ENCODE data around the gene CELF4.

CELF4 gene

DNA sequence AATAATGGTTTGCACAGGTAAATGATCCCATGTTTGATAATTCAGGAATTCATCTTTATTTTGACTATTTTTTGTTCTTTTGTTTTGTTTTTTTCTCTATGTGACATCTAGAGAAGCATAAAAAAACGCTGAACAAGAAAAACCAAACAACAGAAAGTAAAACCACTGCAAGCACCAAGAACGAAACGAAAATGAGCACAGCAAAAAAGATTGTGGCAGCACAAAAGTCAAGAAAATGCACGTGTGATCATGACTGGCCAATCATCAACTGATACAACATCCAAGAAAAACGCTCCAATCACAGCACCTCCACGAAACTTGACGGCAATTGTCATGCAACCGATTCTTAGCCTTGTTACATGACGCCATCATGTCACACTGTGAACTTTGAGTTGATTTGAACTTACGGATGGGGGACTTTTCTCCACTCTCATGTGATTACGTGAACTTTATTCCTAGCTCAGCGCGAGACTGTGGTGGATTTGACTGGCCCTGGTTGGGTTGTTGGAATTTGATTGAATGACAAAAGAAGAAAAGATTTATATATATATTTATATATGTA, 318.7 kb downstream of the CELF4 start:
- no peak for DNase-seq

DNA sequence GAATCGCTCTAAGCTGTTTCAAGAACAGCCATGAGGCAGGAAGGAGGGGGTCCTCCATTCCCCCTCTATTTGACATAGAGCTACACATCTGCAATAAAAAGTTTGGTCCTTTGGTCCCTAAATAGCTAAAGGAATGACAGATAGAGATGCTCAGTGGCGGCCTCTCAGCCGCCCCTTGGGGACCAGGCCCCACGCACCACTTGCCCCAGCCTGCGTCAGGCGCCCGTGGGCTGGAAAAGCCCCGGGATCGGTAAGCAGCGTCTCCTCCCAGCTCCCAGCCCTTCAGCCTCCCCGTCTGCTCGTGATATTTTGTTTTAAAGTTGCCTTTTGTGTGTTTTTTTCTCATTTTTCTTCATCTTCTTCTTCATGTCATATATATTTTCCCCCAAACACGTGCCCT, 321.0 kb downstream of the CELF4 start:
- DNase-seq, result no peak

DNA sequence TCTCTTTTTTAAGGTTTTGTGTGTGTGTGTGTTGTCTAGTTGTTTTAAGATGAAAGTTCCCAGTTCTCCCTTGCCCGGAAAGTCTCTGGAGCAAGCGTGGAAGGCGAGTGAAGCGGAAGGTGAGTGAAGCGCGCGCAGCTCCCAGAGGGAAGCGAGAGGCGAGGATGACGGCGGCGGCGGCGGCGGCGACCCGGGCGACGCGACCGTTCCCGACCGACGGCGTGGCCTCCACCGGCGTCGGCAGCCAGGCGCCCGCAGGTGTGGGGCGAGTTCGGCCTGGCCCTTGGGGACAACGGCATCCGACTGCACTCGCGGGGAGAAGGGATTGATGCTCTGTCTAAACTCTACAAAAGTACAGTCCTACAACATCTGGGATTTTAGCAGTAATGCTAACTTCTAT, 321.9 kb downstream of the CELF4 start:
- DNase-seq, result no peak

DNA sequence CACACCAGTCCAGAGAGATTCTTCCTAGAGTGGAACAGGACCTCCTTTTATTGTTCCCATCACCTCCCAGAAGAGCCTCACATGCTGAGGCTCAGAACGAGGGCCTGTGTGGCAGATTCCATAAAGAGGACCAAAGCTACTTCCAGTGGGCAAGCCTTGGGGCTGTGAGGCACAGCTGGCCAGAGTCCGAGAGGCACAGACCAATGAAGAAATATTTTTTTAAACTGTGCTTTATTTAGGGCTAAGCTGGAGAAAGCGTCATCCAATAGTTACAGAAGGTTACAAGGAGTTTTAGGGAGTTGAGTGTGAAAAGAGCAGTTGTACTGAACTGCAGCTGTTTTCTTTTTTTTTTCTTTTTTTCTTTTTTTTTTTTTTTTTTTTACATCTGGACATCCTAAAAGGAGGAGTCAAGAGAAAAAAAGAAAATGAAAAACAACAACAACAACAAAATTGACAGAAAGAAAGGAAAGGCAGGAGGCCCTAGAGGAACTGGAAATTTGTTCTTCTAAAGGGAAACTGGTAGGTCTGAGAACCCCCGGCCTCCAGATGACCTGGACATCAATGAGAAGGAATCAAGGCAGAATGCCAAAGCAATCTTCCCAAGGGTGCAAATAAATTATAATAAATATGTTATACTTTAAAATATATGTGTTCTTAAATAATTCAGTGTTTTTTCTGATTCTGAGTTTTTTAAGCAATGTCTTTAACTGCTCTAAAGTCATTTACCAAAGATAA, 322.6 kb downstream of the CELF4 start:
- DNase-seq, result no peak

DNA sequence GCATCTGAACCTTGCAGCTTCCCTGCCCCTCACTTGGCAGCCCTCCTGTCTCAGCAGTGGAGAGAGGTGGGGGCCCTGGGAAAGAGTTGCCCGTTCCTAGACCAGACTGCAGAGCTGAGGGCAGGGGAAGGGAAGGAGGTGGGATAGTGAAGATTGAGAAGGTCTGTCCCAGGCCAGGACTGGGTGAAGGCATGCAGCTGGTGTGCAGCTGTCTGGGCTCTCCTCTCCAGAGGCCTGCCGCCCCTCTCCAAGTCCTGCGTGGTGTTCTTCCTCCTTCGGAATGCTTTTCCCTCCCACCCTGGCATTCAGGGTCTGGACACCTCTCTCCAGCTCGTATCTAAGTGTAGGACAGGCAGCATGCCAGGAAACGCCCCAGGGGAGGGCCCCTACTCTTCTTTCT, 323.5 kb downstream of the CELF4 start:
- no peak for DNase-seq

DNA sequence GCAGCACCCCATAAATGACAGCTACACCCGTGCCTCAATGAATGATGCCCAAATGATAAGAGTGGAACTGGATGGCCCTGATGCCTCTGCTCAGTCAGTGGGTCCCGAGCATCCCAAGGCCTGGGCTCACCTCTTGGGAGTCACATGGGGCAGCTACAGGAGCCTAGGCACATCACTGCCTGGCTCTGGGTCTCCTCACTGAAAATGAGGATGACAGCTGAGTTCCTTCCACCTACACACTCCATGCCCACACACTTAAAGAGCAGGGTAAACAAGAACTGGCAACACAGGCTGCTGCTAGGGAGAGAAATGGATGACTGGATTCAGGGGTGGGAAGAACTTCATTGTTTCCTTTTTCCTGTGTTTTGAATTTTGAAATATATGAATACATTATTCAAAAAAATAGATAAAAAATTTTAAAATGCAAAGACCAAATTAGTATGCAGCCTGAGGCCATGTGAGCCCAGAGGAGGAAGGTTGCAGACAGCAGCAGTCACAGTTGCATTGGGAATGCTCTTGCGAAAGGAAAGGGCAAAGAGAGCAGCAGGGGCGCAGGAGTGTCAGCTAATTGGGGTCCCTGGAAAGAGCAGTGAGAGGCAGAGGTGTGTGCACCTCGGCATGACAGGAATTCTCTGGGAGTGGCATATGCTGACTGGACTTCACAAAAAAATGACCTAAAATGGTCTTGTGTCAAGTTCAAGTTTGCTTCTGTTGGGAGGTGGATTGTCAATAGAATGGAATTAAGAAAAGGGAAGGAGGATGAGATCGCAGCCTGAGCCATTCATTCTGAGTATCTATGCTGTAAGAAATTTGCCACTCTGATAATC, 327.1 kb downstream of the CELF4 start:
- DNase-seq, result no peak

DNA sequence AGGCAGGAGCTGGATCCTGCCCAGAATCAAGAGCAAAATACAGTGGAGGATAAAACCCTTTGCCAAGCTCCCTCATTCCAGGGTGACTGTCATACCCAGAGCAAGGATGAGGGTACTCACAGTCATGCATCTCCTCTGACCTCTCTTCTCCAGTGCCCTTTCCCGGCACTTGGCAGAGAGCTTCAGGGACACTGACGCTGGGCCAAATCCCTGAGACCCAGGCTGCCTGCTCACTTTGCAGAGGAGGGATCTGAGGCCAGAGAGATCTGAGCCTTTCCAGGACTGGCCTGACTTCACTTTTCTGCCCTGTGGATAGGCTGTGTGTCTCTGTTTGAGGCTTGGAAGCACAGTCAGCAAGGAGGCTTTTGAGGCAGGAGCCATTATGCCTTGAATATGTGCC, 330.0 kb downstream of the CELF4 start:
- no peak for DNase-seq

DNA sequence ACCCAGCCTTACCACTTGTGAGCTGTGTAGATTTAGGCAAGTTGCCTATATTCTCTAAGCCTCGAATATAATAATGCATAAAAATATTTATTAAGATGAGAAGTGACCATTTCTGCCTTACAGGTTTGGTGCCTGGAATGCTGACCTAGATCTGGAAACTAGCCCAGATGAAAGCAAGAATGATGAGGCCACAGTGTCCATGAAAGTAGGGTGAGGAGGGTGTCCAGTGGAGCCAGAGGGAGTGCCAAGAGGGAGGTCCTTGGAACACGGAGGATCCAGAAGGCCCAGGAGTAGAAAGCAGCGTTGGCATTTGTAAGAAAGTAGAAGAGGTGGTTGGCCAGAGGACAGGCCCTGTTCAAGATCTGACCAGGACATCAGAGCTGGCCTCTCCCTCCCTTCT, 334.3 kb downstream of the CELF4 start:
- no peak for DNase-seq

DNA sequence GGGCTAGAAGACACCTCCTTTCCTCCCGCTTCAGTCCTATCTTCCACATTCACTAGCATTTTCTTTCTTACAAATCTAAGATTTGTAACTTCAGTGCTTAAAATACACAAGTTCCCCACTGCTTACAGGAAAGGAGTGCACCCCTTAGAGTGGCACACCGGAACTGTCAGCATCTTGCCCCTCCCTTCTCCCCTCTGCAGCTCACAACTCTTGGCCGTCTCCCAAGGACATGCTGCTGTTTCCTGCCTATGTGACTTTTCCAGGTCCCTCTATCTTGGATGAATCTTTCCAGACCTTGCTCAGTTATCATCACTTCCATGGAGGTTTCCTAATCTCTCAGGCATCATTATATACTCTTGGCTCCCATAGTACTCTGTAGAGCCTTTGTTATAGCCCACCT, 334.8 kb downstream of the CELF4 start:
- DNase-seq, result peak; percentile 5

DNA sequence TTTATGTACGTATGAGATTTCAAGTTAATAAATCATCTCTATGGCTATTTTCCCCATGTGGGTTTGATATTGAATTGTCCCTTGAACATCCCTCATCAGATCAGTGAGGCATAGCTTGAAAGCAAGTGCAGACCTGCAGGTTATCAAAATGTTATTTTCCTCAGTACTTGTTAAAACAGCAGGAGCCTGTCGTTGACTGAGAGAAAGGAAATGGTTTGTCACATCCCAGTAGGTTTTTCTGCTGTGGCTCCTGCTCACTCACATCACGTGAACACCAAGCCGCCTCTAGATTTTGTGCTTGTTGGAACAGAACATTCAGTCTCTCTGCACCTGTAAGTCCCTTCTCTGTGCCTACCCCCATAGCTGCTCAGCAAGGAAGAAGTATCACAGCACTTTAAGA, 340.3 kb downstream of the CELF4 start:
- DNase-seq, result no peak

DNA sequence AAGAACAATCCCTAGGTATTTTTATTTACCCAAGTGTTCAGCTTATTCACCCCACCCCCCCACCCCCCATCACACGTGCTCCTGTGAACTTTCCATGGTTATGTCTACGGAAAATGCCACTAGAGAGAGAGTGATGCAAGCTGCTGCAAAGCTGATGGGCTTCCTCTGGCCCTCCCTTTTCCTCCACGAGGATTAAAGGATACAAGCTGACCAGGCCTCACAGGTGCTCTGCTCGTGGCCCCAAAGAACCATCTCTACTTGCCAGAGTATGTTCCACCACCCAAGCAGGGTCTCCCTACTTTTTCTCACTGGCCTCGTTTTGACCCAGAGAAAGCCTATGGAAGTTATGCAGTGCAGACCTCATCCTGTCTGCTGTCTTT, 342.6 kb downstream of the CELF4 start:
- DNase-seq, result no peak

DNA sequence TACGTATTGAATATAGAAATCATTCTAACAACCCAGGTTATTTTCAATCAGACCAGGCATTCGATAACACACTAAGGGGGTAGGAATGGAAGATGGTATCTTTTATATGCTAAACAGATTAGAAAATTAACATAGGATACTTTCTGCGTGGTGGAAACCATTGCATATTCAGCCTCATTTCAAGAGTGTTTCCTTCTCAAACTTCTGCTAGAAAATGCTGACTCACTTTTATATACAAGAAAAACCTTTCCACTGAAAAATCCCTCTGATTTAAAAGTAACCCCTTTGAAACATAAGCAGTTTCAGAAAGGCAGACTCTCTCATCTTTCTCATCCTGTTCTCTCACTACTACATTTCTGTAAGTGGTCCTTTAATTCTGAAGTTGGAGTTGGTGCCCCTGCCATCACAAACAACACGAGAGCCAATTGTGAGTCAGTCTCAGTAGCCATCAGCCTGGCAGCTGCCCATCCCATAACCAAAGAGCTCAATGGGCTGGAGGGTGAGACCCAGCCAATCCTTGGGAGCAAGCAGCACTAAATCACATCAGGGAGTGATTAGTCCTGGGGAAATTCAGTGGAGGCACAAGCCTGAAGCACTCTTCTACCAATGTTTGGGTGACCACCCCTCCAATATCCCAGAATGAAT, 343.1 kb downstream of the CELF4 start:
- DNase-seq, result no peak

DNA sequence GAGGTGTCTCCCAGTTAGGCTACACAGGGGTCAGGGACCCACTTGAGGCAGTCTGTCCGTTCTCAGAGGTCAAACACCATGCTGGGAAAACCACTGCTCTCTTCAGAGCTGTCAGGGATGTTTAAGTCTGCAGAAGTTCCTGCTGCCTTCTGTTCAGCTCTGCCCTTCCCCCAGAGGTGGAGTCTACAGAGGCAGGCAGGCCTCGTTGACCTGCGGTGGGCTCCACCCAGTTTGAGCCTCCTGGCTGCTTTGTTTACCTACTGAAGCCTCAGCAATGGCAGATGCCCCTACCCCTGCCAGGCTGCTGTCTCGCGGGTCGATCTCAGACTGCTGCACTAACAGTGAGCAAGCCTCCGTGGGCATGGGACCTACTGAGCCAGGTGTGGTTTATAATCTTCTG, 346.3 kb downstream of the CELF4 start:
- no peak for DNase-seq

DNA sequence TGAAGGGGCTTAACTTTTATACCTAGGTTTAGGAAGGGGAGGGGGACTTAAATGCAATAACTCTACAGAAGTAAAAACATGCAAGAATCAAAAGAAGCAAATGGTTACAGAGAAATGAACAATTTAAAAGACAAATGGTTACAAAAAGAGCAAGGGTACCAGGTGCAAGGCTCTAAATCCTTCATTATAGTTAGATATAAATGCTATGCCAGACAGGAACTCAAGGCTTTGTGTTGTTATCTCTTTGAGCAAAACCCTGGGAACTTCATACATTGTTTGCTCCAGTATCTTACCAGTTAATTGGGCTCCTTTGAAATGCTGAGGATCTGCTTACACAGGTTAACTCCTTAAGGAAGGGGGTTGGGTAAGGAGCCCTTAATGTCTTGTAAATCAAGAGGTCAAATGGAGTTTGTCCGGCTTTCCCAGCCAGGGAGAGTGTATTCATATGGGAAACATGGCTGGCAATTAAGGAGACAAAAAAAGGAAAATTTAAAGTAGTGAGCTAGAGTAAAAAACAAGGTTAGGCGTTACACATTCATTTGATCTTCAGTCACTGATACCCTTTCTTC, 347.5 kb downstream of the CELF4 start:
- DNase-seq, result no peak

DNA sequence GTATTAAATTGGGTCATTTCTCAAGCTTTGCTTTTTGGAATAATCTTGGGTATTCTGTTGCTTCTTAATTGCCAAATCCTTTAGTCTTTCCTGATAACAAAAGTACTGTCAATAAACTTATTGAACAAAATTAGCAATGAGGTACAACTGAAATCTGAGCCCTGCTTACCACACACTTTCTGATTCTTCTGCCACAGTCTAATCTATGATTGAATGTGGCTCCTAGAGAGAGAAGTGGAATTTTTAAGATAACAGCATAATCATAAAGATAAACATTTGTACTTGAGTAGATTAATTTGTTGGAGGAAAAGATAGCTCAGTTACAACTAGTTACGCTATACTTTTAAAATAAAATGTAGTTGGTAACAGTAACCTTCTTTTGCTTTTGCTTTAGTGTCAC, 354.8 kb downstream of the CELF4 start:
- DNase-seq, result no peak

DNA sequence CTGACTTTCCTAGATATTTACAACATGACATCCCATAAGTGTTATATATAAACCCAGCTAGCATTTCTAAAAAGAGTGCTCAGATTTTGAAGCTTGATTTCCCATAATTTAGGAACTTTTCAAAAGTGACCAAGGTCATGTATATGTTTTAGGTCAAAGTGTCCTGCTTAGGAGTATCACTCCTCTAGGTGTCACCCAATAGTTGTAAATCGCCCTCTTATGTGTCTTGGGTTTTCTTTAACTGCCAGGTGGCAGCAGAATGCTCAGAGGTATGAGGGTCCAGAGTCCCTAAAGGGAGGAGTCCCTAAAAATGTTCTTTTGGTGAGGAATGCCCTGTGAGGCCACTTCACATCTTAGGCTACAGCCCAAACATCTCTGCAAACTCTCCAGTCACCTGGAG, 358.3 kb downstream of the CELF4 start:
- DNase-seq, result no peak

DNA sequence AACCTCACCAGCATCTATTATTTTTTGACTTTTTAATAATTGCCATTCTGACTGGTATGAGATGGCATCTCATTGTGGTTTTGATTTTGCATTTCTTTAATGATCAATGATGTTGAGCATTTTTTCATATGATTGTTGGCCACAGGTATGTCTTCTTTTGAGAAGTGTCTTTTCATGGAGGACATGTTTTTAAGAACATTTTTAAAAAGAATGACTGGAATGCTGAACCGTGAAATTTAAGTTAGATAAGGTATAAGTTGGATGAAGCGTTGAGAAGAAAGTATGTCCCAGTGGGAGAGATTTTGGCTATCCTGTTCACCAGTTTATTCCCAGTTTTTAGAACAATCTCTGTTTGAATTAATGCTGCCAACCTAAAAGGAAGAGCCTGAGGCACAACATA, 365.9 kb downstream of the CELF4 start:
- no peak for DNase-seq
